Thyroid gland (tissue), 4 donors: ENCODE results near the gene NTRK2. TPM values are rescaled to one million over a fixed set of nuclear protein-coding genes. Genes with fewer than 3 reads are reported as not detected.
A peak's percentile ranks its signal among the peaks of the same experiment; 100 is the strongest.

ENCODE experiments used
- DNase-seq, 2 donors: peaks; one replicate each; pipeline ENCODE4 v3.0.0-alpha.2; 2019
- H3K27ac ChIP-seq, 3 donors: fragments of 200-600 bp; sonication (generic); 1 replicate in 2 of 3; 2 replicates in 1 of 3; pipeline ENCODE4 v1.5.1; 2016 to 2019; ENCODE audit warnings: mild to moderate bottlenecking in 1 of 3, moderate library complexity in 1 of 3
- H3K27me3 ChIP-seq: fragments of 200-600 bp; sonication (generic); one replicate; pipeline ENCODE4 v1.5.1; 2019
- H3K36me3 ChIP-seq, 2 donors: fragments of 200-600 bp; sonication (generic); one replicate each; pipeline ENCODE4 v1.5.1; 2016 to 2019
- H3K4me1 ChIP-seq, 2 donors: fragments of 200-600 bp; sonication (generic); one replicate each; pipeline ENCODE4 v1.5.1; 2017 to 2019
- H3K4me3 ChIP-seq, 3 donors: fragments of 200-600 bp; sonication (generic); replicated peaks in 1 of 3; 1 replicate in 2 of 3; 2 replicates in 1 of 3; pipeline ENCODE4 v1.5.1; 2016; ENCODE audit warnings: mild to moderate bottlenecking in 1 of 3
- H3K9me3 ChIP-seq: fragments of 200-600 bp; sonication (generic); one replicate; pipeline ENCODE4 v1.5.1; 2017
- POLR2A ChIP-seq, 2 donors: fragments of 450-650 bp; IDR thresholded peaks; one replicate each; pipeline ENCODE4 v1.6.1; 2017; ENCODE audit warnings: antibody characterized with exemption in 2 of 2, mild to moderate bottlenecking in 2 of 2, moderate library complexity in 1 of 2
- WGBS, 2 donors: methylation state at CpG; one replicate each; pipeline ENCODE4 v1.1.5; 2017; 5-methylcytosine and 5-hydroxymethylcytosine counted together
- intact Hi-C: fragments of 100-400 bp; cut with DNase I; formaldehyde crosslinking; loops from one replicate; pipeline ENCODE4 v1.15.1; 2023
- total RNA-seq, 4 donors: library from RNA; depleted of rRNA; stranded (reverse); fragments of >200 nt; gene quantifications; one replicate each; pipeline ENCODE4 v1.2.3, GENCODE V29; 2016
- TF ChIP-seq, protein P1 (sequence below), 6 experiments: fragments of 200-600 bp in 3 of 6; fragments of 450-650 bp in 3 of 6; sonication (generic) in 3 of 6; IDR thresholded peaks; one replicate each; pipeline ENCODE4 v1.5.1; 2016 to 2019; ENCODE audit warnings: antibody characterized with exemption in 6 of 6, mild to moderate bottlenecking in 2 of 6, inconsistent platforms in 1 of 6, moderate library complexity in 1 of 6

NTRK2 gene
- total RNA-seq, 4 donors from 2014 or later, result 92.0 to 186 (median 142) TPM

DNA sequence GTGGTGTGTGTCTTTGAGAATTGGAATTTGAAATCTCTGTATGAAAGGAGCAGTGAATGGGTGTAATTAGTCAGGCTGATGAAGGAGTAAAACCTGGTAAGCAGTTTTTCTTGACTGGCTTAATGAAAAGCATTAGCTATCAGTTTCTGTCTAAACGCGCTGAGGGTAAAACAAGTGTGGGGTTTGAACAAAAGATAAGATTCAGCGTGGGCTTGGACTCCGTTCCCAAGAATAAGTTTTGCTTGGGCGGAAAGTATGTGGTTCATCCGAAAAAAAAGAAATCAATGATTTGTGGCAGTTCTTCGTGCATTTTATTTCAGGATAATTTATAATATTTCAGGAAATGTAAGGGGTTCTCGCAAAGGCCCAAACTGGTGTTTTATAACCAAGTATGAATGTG is 217.3 kb downstream of the NTRK2 start:
- Histone ChIP-seq H3K36me3 (no peaks in the 10 kb centered on the region), H3K4me3 (no peak overlapping the region), H3K9me3 (no peaks in the 10 kb centered on the region), H3K27ac (no peak overlapping the region), H3K27me3 (no peaks in the 10 kb centered on the region), H3K4me1 (no peaks in the 10 kb centered on the region)
- WGBS, 2 donors, result 88 to 93% methylated on average over 8 of the region's 8 CpGs
- TF ChIP-seq, protein P1, sequence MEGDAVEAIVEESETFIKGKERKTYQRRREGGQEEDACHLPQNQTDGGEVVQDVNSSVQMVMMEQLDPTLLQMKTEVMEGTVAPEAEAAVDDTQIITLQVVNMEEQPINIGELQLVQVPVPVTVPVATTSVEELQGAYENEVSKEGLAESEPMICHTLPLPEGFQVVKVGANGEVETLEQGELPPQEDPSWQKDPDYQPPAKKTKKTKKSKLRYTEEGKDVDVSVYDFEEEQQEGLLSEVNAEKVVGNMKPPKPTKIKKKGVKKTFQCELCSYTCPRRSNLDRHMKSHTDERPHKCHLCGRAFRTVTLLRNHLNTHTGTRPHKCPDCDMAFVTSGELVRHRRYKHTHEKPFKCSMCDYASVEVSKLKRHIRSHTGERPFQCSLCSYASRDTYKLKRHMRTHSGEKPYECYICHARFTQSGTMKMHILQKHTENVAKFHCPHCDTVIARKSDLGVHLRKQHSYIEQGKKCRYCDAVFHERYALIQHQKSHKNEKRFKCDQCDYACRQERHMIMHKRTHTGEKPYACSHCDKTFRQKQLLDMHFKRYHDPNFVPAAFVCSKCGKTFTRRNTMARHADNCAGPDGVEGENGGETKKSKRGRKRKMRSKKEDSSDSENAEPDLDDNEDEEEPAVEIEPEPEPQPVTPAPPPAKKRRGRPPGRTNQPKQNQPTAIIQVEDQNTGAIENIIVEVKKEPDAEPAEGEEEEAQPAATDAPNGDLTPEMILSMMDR (IDR thresholded peaks at IDR 0.05), result no peak
- no peak for TF ChIP-seq POLR2A (IDR thresholded peaks at IDR 0.05)
- no peak for DNase-seq
- intact Hi-C loops, result no loop called here

DNA sequence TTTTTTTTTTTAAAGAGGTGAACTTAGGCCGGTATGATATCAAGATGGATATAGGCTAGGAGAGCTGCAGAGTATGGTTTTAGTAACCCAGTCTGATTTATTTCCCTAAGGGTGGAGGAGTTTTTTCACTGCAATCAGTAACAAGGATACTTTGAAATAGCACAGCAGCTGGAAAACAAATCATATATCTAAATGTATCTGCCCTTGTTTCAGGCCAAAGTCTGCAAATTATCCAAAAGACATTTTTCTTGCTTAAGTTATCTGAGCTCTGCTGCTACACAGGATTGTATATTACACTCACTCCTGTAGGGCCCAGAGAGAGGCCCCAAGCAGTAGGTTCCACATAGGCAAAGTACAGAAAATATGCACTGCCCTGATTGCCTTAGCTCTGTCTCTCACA is 222.4 kb downstream of the NTRK2 start:
- H3K4me3 ChIP-seq, result no peak overlapping the region
- H3K4me1 ChIP-seq, result no peaks in the 10 kb centered on the region
- WGBS, 2 donors, result 95 to 100% methylated on average over 1 of the region's 1 CpG
- no peaks in the 10 kb centered on the region for H3K27me3 ChIP-seq
- intact Hi-C loops, result no loop called here
- no peak for TF ChIP-seq POLR2A (IDR thresholded peaks at IDR 0.05)
- TF ChIP-seq, protein P1 (IDR thresholded peaks at IDR 0.05), result no peak
- H3K36me3 ChIP-seq, result no peaks in the 10 kb centered on the region
- no peak overlapping the region for H3K27ac ChIP-seq
- no peak for DNase-seq
- H3K9me3 ChIP-seq, result no peaks in the 10 kb centered on the region

DNA sequence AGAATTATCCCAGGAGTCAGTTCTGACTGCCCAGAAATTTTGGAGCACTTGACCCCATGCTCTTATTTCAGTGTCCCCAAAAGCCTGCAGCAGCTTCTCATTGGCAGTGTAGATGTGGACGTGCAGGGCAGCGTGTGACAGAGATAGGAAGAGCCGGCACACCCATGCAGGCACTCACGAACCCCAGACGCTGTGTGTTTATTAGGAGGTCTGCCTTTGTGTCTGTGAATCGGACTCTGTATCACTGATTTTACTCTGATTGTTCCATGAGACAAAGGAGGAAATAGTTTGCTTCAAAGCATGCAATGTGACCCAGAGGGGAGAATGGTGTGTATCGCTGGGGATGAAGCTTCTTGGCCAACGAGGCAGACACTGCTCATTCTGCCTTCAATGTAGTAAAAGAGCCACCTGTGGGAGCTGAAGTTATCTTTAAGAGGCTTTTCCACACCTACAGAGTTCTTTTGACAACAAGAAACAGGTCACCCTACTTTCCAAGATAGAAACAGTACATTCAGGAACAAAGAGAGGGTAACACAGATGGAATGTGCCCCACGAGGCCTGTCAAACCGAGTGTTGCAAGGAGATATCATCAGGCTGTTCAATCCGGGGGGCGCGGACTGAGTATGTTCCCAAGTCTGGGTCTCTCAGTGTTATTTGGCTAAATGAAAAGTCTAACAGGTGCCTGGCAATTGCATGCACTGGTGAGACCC is 224.0 kb downstream of the NTRK2 start:
- Histone ChIP-seq H3K4me3 (no peak overlapping the region), H3K9me3 (no peaks in the 10 kb centered on the region), H3K36me3 (no peaks in the 10 kb centered on the region), H3K27ac (no peak overlapping the region), H3K4me1 (peaks cover 11 to 13% of the 10 kb centered on the region in 2 donors), H3K27me3 (no peaks in the 10 kb centered on the region)
- no peak for TF ChIP-seq POLR2A (IDR thresholded peaks at IDR 0.05)
- TF ChIP-seq, protein P1 (IDR thresholded peaks at IDR 0.05), result no peak
- 83 to 86% methylated on average over 13 of the region's 13 CpGs for WGBS, 2 donors
- intact Hi-C loops, result no loop called here
- no peak for DNase-seq

DNA sequence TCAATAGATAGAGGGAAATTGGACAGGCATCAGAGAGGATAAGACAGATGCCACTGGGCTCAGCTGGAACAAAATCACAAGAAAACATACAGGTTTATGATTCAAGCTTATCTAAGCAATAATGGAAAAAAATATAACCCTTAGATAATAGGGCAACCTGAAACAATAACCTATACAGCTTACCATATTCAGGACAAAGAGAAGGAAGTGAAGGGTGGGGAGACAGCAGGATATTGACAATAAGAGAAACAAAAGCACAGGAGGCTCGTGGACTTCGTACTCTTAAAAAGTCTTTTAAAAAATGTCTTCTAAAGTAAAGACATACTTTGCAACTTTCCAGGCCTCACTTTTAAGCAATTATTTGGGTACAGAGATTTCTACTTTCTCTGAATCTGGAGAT is 225.3 kb downstream of the NTRK2 start:
- no peaks in the 10 kb centered on the region for H3K27me3 ChIP-seq
- 78 to 84% methylated on average over 2 of the region's 2 CpGs for WGBS, 2 donors
- TF ChIP-seq POLR2A (IDR thresholded peaks at IDR 0.05), result no peak
- TF ChIP-seq, protein P1 (IDR thresholded peaks at IDR 0.05), result no peak
- intact Hi-C loops, result no loop called here
- no peak overlapping the region for H3K4me3 ChIP-seq
- DNase-seq, result no peak
- H3K36me3 ChIP-seq, result no peaks in the 10 kb centered on the region
- H3K9me3 ChIP-seq, result no peaks in the 10 kb centered on the region
- H3K4me1 ChIP-seq, result peaks cover 11 to 13% of the 10 kb centered on the region in 2 donors
- no peak overlapping the region for H3K27ac ChIP-seq

DNA sequence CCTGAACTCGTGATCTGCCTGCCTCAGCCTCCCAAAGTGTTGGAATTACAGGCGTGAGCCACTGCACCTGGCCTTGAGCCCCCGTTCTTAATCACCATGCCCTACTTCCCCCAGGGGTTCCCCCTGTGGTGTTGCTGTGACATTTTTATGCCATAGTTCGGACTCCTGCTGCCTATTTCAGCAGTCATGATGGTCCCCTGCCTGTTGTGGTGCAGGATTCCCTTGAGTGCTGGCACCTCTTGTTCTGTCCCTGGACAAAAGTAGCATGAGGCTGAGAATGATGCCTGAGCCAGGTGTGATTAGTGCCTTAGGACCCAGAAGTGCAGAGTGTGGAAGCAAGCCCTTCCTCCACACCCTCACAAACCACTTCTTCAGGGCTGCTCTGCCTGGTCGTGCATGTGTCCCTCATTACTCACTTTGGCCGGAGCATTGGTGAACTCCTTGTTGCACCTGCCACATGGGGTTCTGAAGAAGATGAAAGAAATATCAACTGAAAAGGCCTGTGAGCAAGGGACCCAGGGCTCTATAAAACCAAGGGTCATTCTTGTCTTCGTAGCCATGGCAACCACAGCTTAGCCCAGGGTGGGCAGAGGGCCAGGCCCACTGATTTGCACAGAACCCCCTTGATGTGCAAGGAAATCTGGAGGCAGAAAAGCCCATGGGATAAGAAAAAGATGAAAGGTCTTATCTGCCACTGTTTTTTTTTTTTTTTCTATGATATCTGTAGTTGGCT is 228.0 kb downstream of the NTRK2 start:
- WGBS, 2 donors, result 69 to 90% methylated on average over 7 of the region's 7 CpGs
- peak in 1 of 2 donors; percentile 55 for DNase-seq
- Histone ChIP-seq H3K9me3 (no peaks in the 10 kb centered on the region), H3K36me3 (no peaks in the 10 kb centered on the region), H3K4me3 (no peak overlapping the region), H3K27me3 (no peaks in the 10 kb centered on the region), H3K27ac (peak overlapping the region; percentile 24 to 83 (median 54)), H3K4me1 (peaks cover 16 to 19% of the 10 kb centered on the region in 2 donors)
- intact Hi-C loops, result no loop called here
- TF ChIP-seq POLR2A (IDR thresholded peaks at IDR 0.05), result no peak
- TF ChIP-seq, protein P1 (IDR thresholded peaks at IDR 0.05), result no peak
